Cardiac muscle cell (in vitro differentiated cells and primary cell): ENCODE results near the gene DTX3. TPM values are rescaled to one million over a fixed set of nuclear protein-coding genes. Genes with fewer than 3 reads are reported as not detected.
"Not testable (repeated sequence)": the region's sequence is repeated elsewhere in the genome, so short reads cannot be mapped to it uniquely, and the experiment has no call there.

ENCODE experiments used
- DNase-seq, 2 donors: peaks; one replicate each; pipeline versions ENCODE4 v3.0.0 to v3.0.0-alpha.2; 2010 to 2017; ENCODE audit warnings: low read depth in 1 of 2, low spot score in 1 of 2
- H3K27ac ChIP-seq: fragments of 200-600 bp; sonication (generic); 2 replicates; pipeline ENCODE4 v1.5.1; 2016
- H3K27me3 ChIP-seq: fragments of 200-600 bp; sonication (generic); 2 replicates; pipeline ENCODE4 v1.6.0; 2016; ENCODE audit warnings: control low read depth
- H3K36me3 ChIP-seq: fragments of 200-600 bp; sonication (generic); 2 replicates; pipeline ENCODE4 v1.5.1; 2016; ENCODE audit warnings: control low read depth
- H3K4me1 ChIP-seq: fragments of 200-600 bp; sonication (generic); 2 replicates; pipeline ENCODE4 v1.8.1; 2017; ENCODE audit warnings: low read depth, mild to moderate bottlenecking, mixed run types
- H3K4me3 ChIP-seq: fragments of 200-600 bp; sonication (generic); 2 replicates; pipeline ENCODE4 v1.5.1; 2016; ENCODE audit warnings: mild to moderate bottlenecking
- H3K9me3 ChIP-seq: fragments of 200-600 bp; sonication (generic); 2 replicates; pipeline ENCODE4 v1.5.1; 2017; ENCODE audit warnings: low read depth, mild to moderate bottlenecking, control low read depth
- CTCF ChIP-seq: IDR thresholded peaks from 2 replicates; pipeline ENCODE4 v1.5.1; 2012; ENCODE audit warnings: low read depth, mild to moderate bottlenecking, low read length
- polyA plus RNA-seq: library from polyadenylated mRNA; unstranded; fragments of >200 nt; fragmentation: Nextera tagmentation; extraction: Ambion mirVana; gene quantifications from 2 replicates; pipeline ENCODE4 v1.2.1, GENCODE V29; 2016
- total RNA-seq: library from RNA; depleted of rRNA; stranded (reverse); fragments of >200 nt; gene quantifications from 2 replicates; pipeline ENCODE4 v1.2.3, GENCODE V29; 2016

DTX3 gene
- total RNA-seq (52.1 and 59.0 TPM in 2 replicates), polyA plus RNA-seq (44.5 and 46.6 TPM in 2 replicates)

GRCh38 chr12:57604454-57604991, at the start of gene DTX3:
Gene DTX3 (plus strand): TSS chr12:57604824. CDS start chr12:57606518, 1,694 bp downstream.
- H3K4me3 ChIP-seq: peak within 1 kb of the TSS; percentile 84
- no peaks in the 10 kb centered on the region for H3K9me3 ChIP-seq
- H3K4me1 ChIP-seq: peaks cover 10% of the 10 kb centered on the region
- TF ChIP-seq CTCF: no peak
- H3K36me3 ChIP-seq: no peaks in the 10 kb centered on the region
- DNase-seq: peak; percentile 37 to 45
- H3K27me3 ChIP-seq: no peaks in the 10 kb centered on the region
- H3K27ac ChIP-seq: no peak within 1 kb of the TSS

GRCh38 chr12:57554897-57555296, 49.7 kb upstream of the DTX3 start:
- no peak for TF ChIP-seq CTCF

GRCh38 chr12:57558864-57559263, 45.8 kb upstream of the DTX3 start:
- no peak overlapping the region for H3K4me3 ChIP-seq
- H3K9me3 ChIP-seq: no peaks in the 10 kb centered on the region
- no peak for DNase-seq
- H3K36me3 ChIP-seq: no peaks in the 10 kb centered on the region
- H3K27ac ChIP-seq: no peak overlapping the region
- H3K27me3 ChIP-seq: peaks cover 10% of the 10 kb centered on the region
- no peak for TF ChIP-seq CTCF
- H3K4me1 ChIP-seq: peaks cover 2% of the 10 kb centered on the region

More at GRCh38 chr12:57554897-57555296, 49.7 kb upstream of the DTX3 start:
- DNase-seq: no peak
- Histone ChIP-seq H3K27ac (no peak overlapping the region), H3K27me3 (peaks cover 29% of the 10 kb centered on the region), H3K4me3 (no peak overlapping the region), H3K36me3 (no peaks in the 10 kb centered on the region), H3K9me3 (no peaks in the 10 kb centered on the region), H3K4me1 (peaks cover 6% of the 10 kb centered on the region)

GRCh38 chr12:57560516-57560915, 44.1 kb upstream of the DTX3 start:
- TF ChIP-seq CTCF: no peak
- Histone ChIP-seq H3K9me3 (no peaks in the 10 kb centered on the region), H3K36me3 (no peaks in the 10 kb centered on the region), H3K4me3 (no peak overlapping the region), H3K27me3 (peaks cover 10% of the 10 kb centered on the region), H3K27ac (no peak overlapping the region), H3K4me1 (no peaks in the 10 kb centered on the region)
- DNase-seq: no peak

- H3K36me3 ChIP-seq, H3K4me1 ChIP-seq, H3K27ac ChIP-seq, H3K4me3 ChIP-seq, H3K9me3 ChIP-seq: not testable (repeated sequence)
- peak in 1 of 2 donors; percentile 33 for DNase-seq
- peaks cover 10% of the 10 kb centered on the region for H3K27me3 ChIP-seq
Measured at GRCh38 chr12:57561117-57561516, 43.5 kb upstream of the DTX3 start.

GRCh38 chr12:57563358-57563757, 41.3 kb upstream of the DTX3 start:
- peaks cover 10% of the 10 kb centered on the region for H3K27me3 ChIP-seq
- H3K9me3 ChIP-seq: no peaks in the 10 kb centered on the region
- DNase-seq: no peak
- H3K4me1 ChIP-seq: no peaks in the 10 kb centered on the region
- no peak overlapping the region for H3K27ac ChIP-seq
- TF ChIP-seq CTCF: no peak
- no peak overlapping the region for H3K4me3 ChIP-seq
- H3K36me3 ChIP-seq: no peaks in the 10 kb centered on the region
